ENCODE results near the gene CHFR. TPM values are rescaled to one million over a fixed set of nuclear protein-coding genes. Genes with fewer than 3 reads are reported as not detected.

Gene CHFR
- total and polyA plus RNA-seq, 4 donors = 7.0 to 23.4 (median 14.6) TPM

GRCh38 chr12:132923356-132923909, 36.0 kb upstream of the CHFR start:
- Histone ChIP-seq H3K27ac (ENCODE audit: low read depth in 1 of 2, low read length in 2 of 2) (no peak overlapping the region), H3K9me3 (ENCODE audit: control insufficient read depth in 4 of 4, low read length in 3 of 4) (peaks cover 52 to 91% (median 70%) of the 10 kb centered on the region in 4 donors), H3K27me3 (ENCODE audit: control insufficient read depth in 4 of 4, insufficient read depth in 4 of 4, low read length in 3 of 4) (no peaks in the 10 kb centered on the region), H3K4me3 (ENCODE audit: low read depth in 1 of 3, low read length in 3 of 3) (peak overlapping the region in 2 of 3 donors; percentile 61 to 72), H3K4me1 (ENCODE audit: control insufficient read depth in 4 of 4, insufficient read depth in 4 of 4, low read length in 3 of 4) (no peaks in the 10 kb centered on the region), H3K9ac (ENCODE audit: low read depth in 1 of 2, low read length in 2 of 2) (no peak overlapping the region), H3K36me3 (ENCODE audit: control insufficient read depth in 4 of 4, insufficient read depth in 3 of 4, low read depth in 1 of 4, low read length in 3 of 4) (peaks cover 0 to 20% (median 14%) of the 10 kb centered on the region in 4 donors)
- DNase-seq (ENCODE audit: low spot score) = no peak
- TF ChIP-seq ATF3 (IDR thresholded peaks at IDR 0.05) (no peak), REST (IDR thresholded peaks at IDR 0.05) (no peak)
- 53% methylated on average over 1 of the region's 1 CpG for WGBS

DNA sequence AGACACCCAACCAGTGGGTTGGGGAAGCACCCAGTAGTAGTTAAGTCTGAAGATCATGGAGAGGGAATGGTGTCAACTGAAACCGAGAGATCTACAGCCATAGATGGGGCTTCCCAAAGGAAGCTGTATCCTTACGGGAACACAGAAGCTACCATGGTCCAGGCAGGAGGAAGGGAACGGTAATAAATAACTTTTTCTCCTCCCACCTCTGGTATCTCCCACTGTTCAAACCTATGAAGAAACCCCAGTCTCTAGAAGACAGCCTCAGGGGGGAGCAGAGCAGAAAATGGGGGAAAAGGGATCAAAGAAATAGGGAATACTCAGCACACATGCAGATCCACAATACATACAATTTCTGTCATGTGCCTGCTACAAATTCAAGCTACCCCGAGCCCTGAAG, 35.3 kb upstream of the CHFR start:
- H3K9me3 ChIP-seq (ENCODE audit: control insufficient read depth in 4 of 4, low read length in 3 of 4) = peaks cover 55 to 91% (median 74%) of the 10 kb centered on the region in 4 donors
- H3K4me3 ChIP-seq (ENCODE audit: low read depth in 1 of 3, low read length in 3 of 3) = peak overlapping the region in 2 of 3 donors; percentile 31 to 72
- TF ChIP-seq ATF3 (IDR thresholded peaks at IDR 0.05) (no peak), HNF4G (IDR thresholded peaks at IDR 0.05) (no peak), RAD21 (IDR thresholded peaks at IDR 0.05) (no peak), JUND (IDR thresholded peaks at IDR 0.05) (no peak), FOXA1 (IDR thresholded peaks at IDR 0.05) (no peak)
- H3K4me1 ChIP-seq (ENCODE audit: control insufficient read depth in 4 of 4, insufficient read depth in 4 of 4, low read length in 3 of 4) = no peaks in the 10 kb centered on the region
- no peak overlapping the region for H3K27ac ChIP-seq (ENCODE audit: low read depth in 1 of 2, low read length in 2 of 2)
- H3K27me3 ChIP-seq (ENCODE audit: control insufficient read depth in 4 of 4, insufficient read depth in 4 of 4, low read length in 3 of 4) = no peaks in the 10 kb centered on the region
- no peak for DNase-seq (ENCODE audit: low spot score)
- H3K36me3 ChIP-seq (ENCODE audit: control insufficient read depth in 4 of 4, insufficient read depth in 3 of 4, low read depth in 1 of 4, low read length in 3 of 4) = peaks cover 0 to 20% (median 12%) of the 10 kb centered on the region in 4 donors
- WGBS = 97% methylated on average over 4 of the region's 4 CpGs
- H3K9ac ChIP-seq (ENCODE audit: low read depth in 1 of 2, low read length in 2 of 2) = no peak overlapping the region

DNA sequence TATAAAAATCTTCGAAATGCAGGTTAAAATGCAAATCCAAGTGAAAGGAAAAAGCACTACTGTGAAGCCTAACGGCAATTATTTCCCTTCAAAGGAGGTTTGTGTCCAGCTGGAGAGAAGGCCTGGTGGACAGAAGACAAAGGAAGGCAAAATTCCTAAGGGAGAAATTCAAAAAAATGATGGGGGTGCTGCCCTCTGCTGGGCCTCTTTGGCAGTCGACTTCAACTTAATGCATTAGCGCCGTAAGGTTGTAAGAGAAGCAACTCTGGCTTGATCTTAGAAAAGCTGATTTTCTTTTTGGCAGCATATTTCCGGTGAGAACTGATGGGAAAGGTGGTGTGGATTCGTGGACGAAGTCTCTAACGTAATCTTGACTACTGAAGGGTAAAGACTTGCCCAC, 34.3 kb upstream of the CHFR start:
- peak overlapping the region in 2 of 3 donors; percentile 31 to 72 for H3K4me3 ChIP-seq (ENCODE audit: low read depth in 1 of 3, low read length in 3 of 3)
- DNase-seq (ENCODE audit: low spot score) = no peak
- no peaks in the 10 kb centered on the region for H3K4me1 ChIP-seq (ENCODE audit: control insufficient read depth in 4 of 4, insufficient read depth in 4 of 4, low read length in 3 of 4)
- peaks cover 0 to 19% (median 9%) of the 10 kb centered on the region in 4 donors for H3K36me3 ChIP-seq (ENCODE audit: control insufficient read depth in 4 of 4, insufficient read depth in 3 of 4, low read depth in 1 of 4, low read length in 3 of 4)
- H3K9ac ChIP-seq (ENCODE audit: low read depth in 1 of 2, low read length in 2 of 2) = no peak overlapping the region
- WGBS = 78% methylated on average over 9 of the region's 9 CpGs
- no peaks in the 10 kb centered on the region for H3K27me3 ChIP-seq (ENCODE audit: control insufficient read depth in 4 of 4, insufficient read depth in 4 of 4, low read length in 3 of 4)
- no peak for TF ChIP-seq TAF1 (conservative IDR thresholded peaks at IDR 0.05)
- no peak for TF ChIP-seq MAX (IDR thresholded peaks at IDR 0.05)
- TF ChIP-seq FOXA2 (IDR thresholded peaks at IDR 0.05) = no peak
- TF ChIP-seq, protein P1, sequence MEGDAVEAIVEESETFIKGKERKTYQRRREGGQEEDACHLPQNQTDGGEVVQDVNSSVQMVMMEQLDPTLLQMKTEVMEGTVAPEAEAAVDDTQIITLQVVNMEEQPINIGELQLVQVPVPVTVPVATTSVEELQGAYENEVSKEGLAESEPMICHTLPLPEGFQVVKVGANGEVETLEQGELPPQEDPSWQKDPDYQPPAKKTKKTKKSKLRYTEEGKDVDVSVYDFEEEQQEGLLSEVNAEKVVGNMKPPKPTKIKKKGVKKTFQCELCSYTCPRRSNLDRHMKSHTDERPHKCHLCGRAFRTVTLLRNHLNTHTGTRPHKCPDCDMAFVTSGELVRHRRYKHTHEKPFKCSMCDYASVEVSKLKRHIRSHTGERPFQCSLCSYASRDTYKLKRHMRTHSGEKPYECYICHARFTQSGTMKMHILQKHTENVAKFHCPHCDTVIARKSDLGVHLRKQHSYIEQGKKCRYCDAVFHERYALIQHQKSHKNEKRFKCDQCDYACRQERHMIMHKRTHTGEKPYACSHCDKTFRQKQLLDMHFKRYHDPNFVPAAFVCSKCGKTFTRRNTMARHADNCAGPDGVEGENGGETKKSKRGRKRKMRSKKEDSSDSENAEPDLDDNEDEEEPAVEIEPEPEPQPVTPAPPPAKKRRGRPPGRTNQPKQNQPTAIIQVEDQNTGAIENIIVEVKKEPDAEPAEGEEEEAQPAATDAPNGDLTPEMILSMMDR (IDR thresholded peaks at IDR 0.05; ENCODE audit: low read depth, low read length, missing input control) = no peak
- TF ChIP-seq HNF4G (IDR thresholded peaks at IDR 0.05) = no peak
- no peak for TF ChIP-seq RXRA (IDR thresholded peaks at IDR 0.05)
- TF ChIP-seq JUND (IDR thresholded peaks at IDR 0.05) = no peak
- no peak for TF ChIP-seq FOXA1 (IDR thresholded peaks at IDR 0.05)
- TF ChIP-seq NR2F2 (IDR thresholded peaks at IDR 0.05) = no peak
- no peak for TF ChIP-seq SP1 (IDR thresholded peaks at IDR 0.05)
- TF ChIP-seq REST (IDR thresholded peaks at IDR 0.05) = no peak
- no peak for TF ChIP-seq HNF4A (conservative IDR thresholded peaks at IDR 0.05)
- no peak overlapping the region for H3K27ac ChIP-seq (ENCODE audit: low read depth in 1 of 2, low read length in 2 of 2)
- peaks cover 58 to 90% (median 71%) of the 10 kb centered on the region in 4 donors for H3K9me3 ChIP-seq (ENCODE audit: control insufficient read depth in 4 of 4, low read length in 3 of 4)
